Stimulated activated CD8-positive, alpha-beta memory T cell treated with anti-CD3 and anti-CD28 coated beads, Interleukin-2, amount 100 ng/mL, for 48 hours (primary cell): Measurements from ENCODE around the gene NEGR1.

Source experiments
- DNase-seq, 2 donors: peaks; one replicate each; pipeline ENCODE4 v3.0.0-alpha.2; 2020; ENCODE audit warnings: low read depth in 2 of 2

Gene NEGR1

GRCh38 chr1:72023063-72023930, 259.0 kb downstream of the NEGR1 start:
- no peak for DNase-seq

- no peak for DNase-seq
These were observed 263.8 kb downstream of the NEGR1 start for GRCh38 chr1:72018562-72018961.

DNA sequence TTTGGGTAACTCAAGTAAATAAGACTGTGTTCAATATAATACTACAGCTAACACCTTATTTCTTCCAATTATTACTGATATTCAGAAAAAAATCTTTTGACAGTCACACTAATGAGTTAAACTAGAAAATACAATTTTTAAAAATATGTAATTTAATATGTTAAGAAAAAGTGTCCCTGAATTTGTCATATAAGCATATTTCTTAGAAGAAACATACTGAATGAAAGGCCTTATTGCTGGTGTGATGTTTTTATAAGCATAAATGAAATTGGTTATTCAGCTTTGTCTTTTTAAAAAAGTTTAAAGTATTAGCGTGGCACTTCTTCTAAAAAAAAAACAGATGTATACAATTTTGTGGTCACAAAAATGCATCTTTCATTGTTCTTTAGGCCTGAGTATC, 267.3 kb downstream of the NEGR1 start:
- no peak for DNase-seq

- no peak for DNase-seq
These were observed 269.2 kb downstream of the NEGR1 start for GRCh38 chr1:72013161-72013560.

- DNase-seq = no peak
These were observed 270.6 kb downstream of the NEGR1 start for GRCh38 chr1:72011721-72012120.

GRCh38 chr1:72010094-72010431, 272.3 kb downstream of the NEGR1 start:
- no peak for DNase-seq

DNA sequence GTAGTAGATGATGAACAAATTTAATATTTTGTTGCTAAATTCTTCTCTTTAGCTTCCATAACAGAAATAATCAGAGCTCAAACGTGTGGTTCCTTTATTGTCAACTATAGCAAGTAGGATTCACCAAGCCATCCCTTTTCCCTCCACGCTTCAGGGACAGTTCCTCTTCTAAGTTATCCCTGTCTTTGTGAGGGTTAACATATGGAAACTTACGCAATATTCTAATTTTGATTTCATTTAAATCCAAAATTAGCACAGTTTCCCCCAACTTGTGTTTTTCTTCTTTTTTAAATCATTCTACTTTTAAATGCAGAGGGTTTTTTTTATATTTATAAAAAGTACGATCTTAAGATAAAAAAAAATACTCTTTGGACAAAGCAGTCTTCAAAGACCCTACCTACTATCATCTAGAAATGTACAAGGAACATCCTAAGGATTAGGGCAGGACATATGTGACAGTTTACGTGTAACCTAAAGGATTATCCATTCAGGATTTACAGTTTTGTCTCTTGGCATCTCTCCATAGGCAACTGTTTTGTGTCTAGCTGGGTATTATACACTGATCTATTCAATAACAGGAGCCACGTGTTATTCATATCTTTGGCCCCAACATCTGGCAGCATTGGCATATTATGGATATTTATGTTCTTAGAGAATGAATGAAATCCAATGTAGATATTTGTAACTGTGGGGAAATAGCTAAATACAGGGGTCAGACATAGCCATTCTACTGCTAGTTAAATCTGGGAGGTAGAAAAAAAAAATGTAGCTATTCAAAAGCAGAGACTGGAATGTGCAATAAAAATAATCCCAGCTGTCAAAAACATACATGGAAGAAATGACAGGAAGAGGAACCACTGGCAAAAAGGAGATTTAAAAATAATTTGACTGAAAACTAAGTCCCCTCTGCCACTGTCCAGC, 272.9 kb downstream of the NEGR1 start:
- no peak for DNase-seq

- no peak for DNase-seq
These were observed 275.0 kb downstream of the NEGR1 start for GRCh38 chr1:72007312-72007711.

DNA sequence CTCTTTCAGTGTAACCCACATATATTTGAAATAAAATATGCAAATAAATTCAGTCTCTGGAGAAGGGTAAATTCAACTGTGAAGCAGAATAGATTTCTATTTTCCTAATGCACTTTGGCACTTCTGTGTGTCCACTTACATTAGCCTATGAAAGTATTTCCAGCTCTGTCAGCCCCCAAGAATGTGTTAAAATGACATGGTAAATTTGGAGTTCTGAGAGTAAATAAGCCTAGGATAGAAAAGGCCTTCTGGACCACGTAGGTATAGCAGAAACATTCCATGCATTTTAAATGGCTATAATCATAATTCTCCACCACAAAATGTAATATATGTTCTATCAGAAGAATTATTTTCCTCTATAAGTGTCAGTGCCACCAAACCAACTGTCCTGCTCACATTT, 276.2 kb downstream of the NEGR1 start:
- DNase-seq = no peak

DNA sequence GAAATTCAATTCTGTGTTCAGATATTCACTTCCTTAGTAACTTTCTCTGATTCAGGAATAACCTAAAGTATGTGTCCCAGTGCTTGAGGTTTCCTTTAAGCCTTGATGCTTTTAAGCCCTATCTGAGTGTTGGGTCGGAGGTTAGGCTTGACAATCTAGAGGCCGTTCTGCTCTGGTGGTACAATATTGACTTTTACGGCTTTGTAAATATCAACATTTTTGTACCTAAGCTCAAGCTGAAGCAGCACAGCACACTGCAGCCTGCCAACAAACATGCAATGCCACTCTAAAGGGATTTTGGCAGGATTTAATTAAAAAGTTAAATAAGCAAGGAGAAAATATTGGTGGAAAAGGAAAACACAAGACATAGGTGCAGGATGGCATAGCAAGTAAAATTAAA, 279.2 kb downstream of the NEGR1 start:
- DNase-seq = no peak

DNA sequence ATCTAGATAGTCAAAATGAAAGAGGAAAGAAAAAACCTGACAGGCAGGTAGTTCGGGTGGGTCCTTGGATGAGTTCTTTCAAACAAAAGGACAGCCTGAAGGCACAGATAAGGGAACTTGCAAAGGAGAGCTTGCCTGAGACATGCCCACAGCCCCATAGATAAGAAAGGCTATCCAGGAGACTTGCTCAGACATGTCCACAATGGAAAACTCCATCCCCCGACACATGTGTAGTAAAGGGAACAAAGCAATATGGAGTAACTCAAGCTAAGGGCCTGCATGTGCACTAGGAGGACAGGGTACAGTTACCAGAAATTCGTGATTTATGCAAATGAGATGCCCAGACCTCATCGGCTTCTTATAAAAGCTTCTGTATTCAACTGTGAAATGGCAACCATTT, 281.5 kb downstream of the NEGR1 start:
- no peak for DNase-seq

DNA sequence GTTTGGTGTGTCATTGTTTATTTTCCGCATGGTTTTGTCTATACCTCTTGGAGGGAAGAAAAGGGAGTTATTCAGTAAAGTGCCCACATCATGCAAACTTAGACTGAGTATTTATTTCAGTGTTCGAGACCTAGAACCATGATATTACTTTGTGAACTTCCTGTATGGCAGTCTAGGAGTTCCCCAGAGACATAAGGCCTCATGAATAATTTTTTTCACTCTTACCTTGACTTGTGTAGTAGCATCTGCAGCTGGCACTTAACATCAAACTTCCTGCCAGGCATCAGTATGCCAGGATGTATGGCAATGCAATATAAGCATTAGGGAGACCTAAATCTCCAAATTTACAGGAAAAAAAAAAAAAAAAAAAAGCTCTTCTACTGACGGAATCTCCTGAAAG, 287.7 kb downstream of the NEGR1 start:
- DNase-seq = no peak

GRCh38 chr1:71987181-71987580, 295.2 kb downstream of the NEGR1 start:
- no peak for DNase-seq

- no peak for DNase-seq
These were observed 296.2 kb downstream of the NEGR1 start for GRCh38 chr1:71986160-71986559.

DNA sequence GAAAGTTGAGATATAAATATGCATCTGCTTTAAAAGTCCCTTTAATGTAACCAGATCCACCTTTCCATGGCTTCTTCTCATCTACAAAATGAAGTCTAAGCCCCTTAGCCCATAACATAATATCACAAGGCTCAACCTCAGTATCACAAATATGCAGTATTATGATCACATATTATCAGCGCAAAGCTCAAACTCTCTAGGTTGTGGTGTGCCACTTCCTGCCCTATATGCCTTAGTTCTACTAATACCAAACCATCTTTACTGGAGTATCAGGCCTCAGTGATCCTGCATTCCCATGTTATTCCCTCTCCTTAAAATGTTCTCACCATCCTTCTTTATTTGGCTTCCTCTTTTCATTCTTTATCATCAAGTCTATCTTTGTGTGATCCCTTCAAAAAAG, 301.8 kb downstream of the NEGR1 start:
- DNase-seq = no peak

GRCh38 chr1:71979882-71980281, 302.5 kb downstream of the NEGR1 start:
- no peak for DNase-seq

GRCh38 chr1:71967670-71968069, 314.7 kb downstream of the NEGR1 start:
- DNase-seq = no peak

DNA sequence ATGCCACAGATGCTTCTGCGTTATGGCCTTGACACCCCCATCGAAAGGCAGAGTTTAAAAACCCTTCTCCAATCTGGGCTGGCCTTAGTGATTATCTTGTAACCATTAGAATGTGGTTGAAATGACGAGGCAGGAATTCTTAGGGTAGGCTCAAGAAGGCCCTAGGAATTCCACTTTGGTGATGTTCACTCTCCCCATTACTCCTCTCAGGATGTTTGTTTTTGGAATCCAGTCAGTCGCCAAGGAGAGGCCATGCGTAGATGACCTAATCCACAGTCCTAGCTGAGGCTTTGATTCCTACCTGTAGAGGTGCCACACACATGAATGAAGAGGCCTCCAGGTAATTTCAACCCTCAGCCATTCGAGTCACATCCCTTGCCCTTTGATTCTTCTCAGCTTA, 318.2 kb downstream of the NEGR1 start:
- no peak for DNase-seq

GRCh38 chr1:71956613-71957285, 325.6 kb downstream of the NEGR1 start:
- no peak for DNase-seq

DNA sequence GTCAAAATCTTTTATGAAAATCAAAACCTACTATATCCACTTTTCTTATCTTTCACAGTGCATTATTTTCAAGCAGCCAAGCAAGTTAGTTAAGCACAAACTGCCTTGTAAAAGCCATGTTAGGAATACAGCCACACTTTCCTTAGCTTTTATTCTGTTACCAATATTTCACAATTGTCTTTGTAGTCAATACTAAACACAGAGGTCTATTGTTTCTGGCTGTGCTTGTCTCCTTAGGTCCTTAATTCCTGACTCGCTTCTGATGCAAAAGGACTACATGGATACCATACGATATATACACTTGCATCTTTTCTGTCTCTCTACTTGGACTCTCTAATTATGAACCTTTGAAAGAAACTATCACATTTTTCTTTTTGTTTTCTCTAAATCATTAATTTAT, 331.8 kb downstream of the NEGR1 start:
- DNase-seq = no peak

- no peak for DNase-seq
These were observed 332.7 kb downstream of the NEGR1 start for GRCh38 chr1:71949681-71950080.

GRCh38 chr1:71948561-71948960, 333.8 kb downstream of the NEGR1 start:
- DNase-seq = no peak
